LNCAP (cell line): ENCODE results near the gene CASP8.

Experiments
- CTCF ChIP-seq: fragments of 450-650 bp; IDR thresholded peaks from 2 replicates; pipeline ENCODE4 v1.5.1; 2017; ENCODE audit warnings: mild to moderate bottlenecking

Gene CASP8

GRCh38 chr2:201235860-201236811 lies 24.2 kb upstream of the CASP8 start:
- peak; percentile 45; the same call in 1 of the 2 replicates for TF ChIP-seq CTCF

GRCh38 chr2:201237486-201238123 lies 22.7 kb upstream of the CASP8 start:
- no peak for TF ChIP-seq CTCF

GRCh38 chr2:201242571-201243277 lies 17.6 kb upstream of the CASP8 start:
- TF ChIP-seq CTCF = no peak

- TF ChIP-seq CTCF = no peak
Observed at GRCh38 chr2:201244829-201245228, 15.5 kb upstream of the CASP8 start.

GRCh38 chr2:201246280-201246679 lies 14.1 kb upstream of the CASP8 start:
- TF ChIP-seq CTCF = no peak

GRCh38 chr2:201248288-201248844 lies 12.0 kb upstream of the CASP8 start:
- no peak for TF ChIP-seq CTCF

- TF ChIP-seq CTCF = no peak
Observed at GRCh38 chr2:201249889-201250288, 10.4 kb upstream of the CASP8 start.
